Progenitor cell of endocrine pancreas (in vitro differentiated cells): Measurements from ENCODE around the gene COL20A1. TPM values are rescaled to one million over a fixed set of nuclear protein-coding genes. Genes with fewer than 3 reads are reported as not detected.
"Not testable (repeated sequence)": the region's sequence is repeated elsewhere in the genome, so short reads cannot be mapped to it uniquely, and the experiment has no call there.

Experiments used
- DNase-seq: peaks from one replicate; pipeline ENCODE4 v3.0.0; 2021; ENCODE audit warnings: low spot score; ENCODE audit not compliant: unreplicated experiment
- H3K27ac Mint-ChIP-seq: 2 replicates; pipeline ENCODE4 v1.8.0; 2021; ENCODE audit warnings: mild to moderate bottlenecking, moderate library complexity, mixed read lengths
- H3K27me3 Mint-ChIP-seq: 2 replicates; pipeline ENCODE4 v1.8.0; 2021; ENCODE audit warnings: mixed read lengths
- H3K36me3 Mint-ChIP-seq: 2 replicates; pipeline ENCODE4 v1.8.0; 2022; ENCODE audit warnings: mixed read lengths; ENCODE audit not compliant: insufficient read depth
- H3K4me1 Mint-ChIP-seq: 2 replicates; pipeline ENCODE4 v1.8.0; 2021; ENCODE audit warnings: low read depth, mixed read lengths
- H3K4me3 Mint-ChIP-seq: 2 replicates; pipeline ENCODE4 v1.8.0; 2021; ENCODE audit warnings: low read depth, mild to moderate bottlenecking, moderate library complexity, mixed read lengths
- H3K9me3 Mint-ChIP-seq: 2 replicates; pipeline ENCODE4 v1.8.0; 2021; ENCODE audit warnings: low read depth, mixed read lengths
- total RNA-seq: library from RNA; stranded (reverse); gene quantifications from 2 replicates; pipeline ENCODE4 v1.2.1, GENCODE V29; 2021
- TF ChIP-seq, protein P1 (sequence below): fragments of 200-600 bp; sonication (generic); IDR thresholded peaks from one replicate; pipeline ENCODE4 v1.5.0; 2021; ENCODE audit warnings: antibody characterized with exemption, mild to moderate bottlenecking; ENCODE audit not compliant: unreplicated experiment

Gene COL20A1
- total RNA-seq, 1 donor from 2014 or later, result 0.24 TPM

DNA sequence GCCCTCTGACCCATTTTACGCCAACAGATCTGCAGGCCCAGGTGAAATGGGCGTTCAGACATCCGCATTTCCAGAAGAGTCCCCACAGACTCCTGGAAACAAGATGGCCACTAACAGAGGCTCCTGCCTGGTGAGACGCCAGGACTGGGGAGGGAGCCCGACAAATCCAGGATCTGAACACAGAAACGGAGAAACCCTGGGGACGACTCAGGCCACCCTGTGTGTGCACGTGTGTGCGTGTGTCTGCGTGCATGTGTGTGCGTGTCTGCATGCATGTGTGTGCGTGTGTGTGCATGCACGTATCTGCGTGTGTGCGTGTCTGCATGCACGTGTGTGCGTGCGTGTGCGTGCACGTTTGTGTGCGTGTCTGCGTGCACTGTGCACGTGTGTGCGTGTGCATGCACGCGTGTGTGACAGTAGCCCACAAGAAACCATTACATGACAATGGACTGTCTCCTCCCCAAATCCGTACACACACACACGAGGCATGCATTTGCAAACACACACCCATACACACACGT, 43.3 kb downstream of the COL20A1 start:
- no peaks in the 10 kb centered on the region for H3K4me1 Mint-ChIP-seq
- H3K27me3 Mint-ChIP-seq, result peaks cover 42% of the 10 kb centered on the region
- TF ChIP-seq, protein P1, sequence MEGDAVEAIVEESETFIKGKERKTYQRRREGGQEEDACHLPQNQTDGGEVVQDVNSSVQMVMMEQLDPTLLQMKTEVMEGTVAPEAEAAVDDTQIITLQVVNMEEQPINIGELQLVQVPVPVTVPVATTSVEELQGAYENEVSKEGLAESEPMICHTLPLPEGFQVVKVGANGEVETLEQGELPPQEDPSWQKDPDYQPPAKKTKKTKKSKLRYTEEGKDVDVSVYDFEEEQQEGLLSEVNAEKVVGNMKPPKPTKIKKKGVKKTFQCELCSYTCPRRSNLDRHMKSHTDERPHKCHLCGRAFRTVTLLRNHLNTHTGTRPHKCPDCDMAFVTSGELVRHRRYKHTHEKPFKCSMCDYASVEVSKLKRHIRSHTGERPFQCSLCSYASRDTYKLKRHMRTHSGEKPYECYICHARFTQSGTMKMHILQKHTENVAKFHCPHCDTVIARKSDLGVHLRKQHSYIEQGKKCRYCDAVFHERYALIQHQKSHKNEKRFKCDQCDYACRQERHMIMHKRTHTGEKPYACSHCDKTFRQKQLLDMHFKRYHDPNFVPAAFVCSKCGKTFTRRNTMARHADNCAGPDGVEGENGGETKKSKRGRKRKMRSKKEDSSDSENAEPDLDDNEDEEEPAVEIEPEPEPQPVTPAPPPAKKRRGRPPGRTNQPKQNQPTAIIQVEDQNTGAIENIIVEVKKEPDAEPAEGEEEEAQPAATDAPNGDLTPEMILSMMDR, result no peak
- H3K4me3 Mint-ChIP-seq, result no peak overlapping the region
- H3K36me3 Mint-ChIP-seq, result no peaks in the 10 kb centered on the region
- H3K27ac Mint-ChIP-seq, result no peak overlapping the region
- H3K9me3 Mint-ChIP-seq, result peaks cover 7% of the 10 kb centered on the region
- no peak for DNase-seq

DNA sequence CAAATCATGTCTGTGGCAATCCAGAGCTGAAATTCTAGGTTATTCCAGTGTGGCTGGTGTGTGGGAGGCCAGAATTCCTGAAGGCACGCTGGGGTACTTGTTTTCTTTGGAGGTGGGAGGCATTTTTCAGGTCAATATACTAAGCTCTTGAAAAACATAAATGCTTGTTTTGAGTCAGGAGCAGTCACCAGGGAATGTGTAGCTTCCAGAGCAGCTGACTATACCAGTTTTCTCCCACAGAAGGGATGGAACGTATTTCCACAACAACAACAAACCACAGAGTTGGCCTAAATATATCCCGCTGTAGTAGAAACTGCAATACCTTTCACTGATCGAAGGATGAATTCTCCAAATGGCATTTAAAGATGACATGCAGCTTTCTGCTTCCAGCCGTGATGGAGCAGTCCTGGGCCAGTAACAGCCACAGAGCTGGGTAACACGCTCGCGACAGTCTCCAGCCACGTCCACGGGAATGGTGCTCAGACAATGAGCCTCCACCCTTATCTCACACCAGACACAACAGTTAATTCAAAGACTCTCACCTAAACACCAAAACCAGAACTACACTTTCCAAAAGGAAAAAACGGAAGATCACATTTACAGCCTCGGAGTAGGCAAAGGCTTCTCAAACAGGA, 44.9 kb downstream of the COL20A1 start:
- Mint-ChIP-seq H3K4me1 (no peaks in the 10 kb centered on the region), H3K4me3 (no peak overlapping the region), H3K9me3 (no peaks in the 10 kb centered on the region), H3K36me3 (no peaks in the 10 kb centered on the region), H3K27ac (no peak overlapping the region), H3K27me3 (peaks cover 44% of the 10 kb centered on the region)
- TF ChIP-seq, protein P1, result no peak
- no peak for DNase-seq

DNA sequence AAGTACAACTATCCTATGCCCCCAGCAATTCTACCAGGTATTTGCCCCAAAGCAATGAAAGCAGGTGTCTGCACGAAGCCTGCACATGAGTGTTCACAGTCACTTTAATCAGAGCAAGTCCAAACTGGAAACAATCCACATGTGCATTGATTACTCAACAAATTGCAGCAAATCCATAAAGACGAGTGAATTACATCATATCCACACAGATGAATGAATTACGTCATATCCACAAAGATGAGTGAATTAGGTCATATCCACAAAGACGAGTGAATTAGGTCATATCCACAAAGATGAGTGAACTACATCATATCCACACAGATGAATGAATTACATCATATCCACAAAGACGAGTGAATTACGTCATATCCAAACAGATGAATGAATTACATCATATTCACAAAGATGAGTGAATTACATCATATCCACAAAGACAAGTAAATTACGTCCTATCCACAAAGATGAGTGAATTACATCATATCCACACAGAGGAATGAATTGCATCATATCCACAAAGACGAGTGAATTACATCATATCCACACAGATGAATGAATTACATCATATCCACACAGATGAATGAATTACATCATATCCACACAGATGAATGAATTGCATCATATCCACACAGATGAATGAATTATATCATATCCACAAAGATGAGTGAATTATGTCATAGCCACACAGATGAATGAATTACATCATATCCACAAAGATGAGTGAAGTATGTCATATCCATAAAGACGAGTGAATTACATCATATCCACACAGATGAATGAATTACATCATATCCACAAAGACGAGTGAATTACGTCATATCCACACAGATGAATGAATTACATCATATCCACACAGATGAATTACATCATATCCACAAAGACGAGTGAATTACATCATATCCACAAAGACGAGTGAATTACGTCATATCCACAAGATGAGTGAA, 46.4 kb downstream of the COL20A1 start:
- not testable (repeated sequence) for H3K36me3 Mint-ChIP-seq, H3K27ac Mint-ChIP-seq, H3K4me1 Mint-ChIP-seq, H3K4me3 Mint-ChIP-seq, DNase-seq, H3K9me3 Mint-ChIP-seq
- H3K27me3 Mint-ChIP-seq, result peaks cover 41% of the 10 kb centered on the region

DNA sequence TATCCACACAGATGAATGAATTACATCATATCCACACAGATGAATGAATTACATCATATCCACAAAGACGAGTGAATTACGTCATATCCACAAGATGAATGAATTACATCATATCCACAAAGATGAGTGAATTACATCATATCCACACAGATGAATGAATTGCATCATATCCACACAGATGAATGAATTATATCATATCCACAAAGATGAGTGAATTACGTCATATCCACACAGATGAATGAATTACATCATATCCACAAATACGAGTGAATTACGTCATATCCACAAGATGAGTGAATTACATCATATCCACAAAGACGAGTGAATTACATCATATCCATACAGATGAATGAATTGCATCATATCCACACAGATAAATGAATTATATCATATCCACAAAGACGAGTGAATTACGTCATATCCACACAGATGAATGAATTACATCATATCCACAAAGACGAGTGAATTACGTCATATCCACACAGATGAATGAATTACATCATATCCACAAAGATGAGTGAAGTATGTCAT, 47.2 kb downstream of the COL20A1 start:
- not testable (repeated sequence) for H3K9me3 Mint-ChIP-seq

DNA sequence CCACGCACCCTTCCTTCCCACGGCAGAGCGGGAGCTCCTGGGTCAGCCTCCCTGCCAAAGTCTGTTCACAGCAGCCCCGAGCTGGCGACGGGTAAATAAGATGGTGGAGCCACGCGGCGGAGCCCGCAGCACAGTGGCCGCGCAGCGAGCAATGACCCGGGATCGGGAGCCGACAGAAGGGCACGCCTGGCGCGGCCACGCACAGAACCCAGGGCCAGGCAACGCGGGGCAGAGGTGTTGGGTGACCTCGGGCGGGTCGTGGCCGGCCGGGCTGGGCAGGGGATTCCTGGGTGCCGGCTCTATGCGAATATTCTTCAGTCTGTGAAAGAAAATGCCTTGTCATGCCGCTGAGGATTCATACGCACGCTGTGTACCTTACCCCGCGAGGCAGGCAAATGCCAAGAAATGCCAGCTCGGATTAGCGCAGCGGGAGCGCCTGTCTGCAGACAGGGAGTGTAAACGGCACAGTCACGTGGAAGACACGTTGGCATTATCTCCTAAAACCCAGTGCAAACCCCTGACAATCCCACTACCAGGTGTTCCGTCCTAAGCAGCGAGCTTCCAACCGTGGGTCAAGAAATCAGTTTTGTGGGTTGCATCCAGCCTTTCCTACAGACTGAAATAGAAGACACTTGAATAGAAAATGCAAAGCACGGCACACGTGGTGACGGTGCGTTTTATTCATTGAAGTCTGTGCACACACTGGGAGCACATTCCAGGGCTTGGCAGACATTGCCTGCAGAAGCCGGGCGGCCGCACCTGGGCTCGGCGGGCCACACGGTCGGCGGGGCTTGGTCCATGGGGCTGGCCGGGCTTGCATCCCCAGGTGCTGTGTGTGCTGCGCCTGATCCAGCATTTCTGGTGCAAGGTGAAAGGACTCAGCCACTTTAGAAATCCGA, 49.8 kb downstream of the COL20A1 start:
- H3K36me3 Mint-ChIP-seq, result no peaks in the 10 kb centered on the region
- peaks cover 26% of the 10 kb centered on the region for H3K27me3 Mint-ChIP-seq
- H3K4me3 Mint-ChIP-seq, result no peak overlapping the region
- DNase-seq, result no peak
- no peaks in the 10 kb centered on the region for H3K9me3 Mint-ChIP-seq
- TF ChIP-seq, protein P1, result no peak
- peaks cover 3% of the 10 kb centered on the region for H3K4me1 Mint-ChIP-seq
- no peak overlapping the region for H3K27ac Mint-ChIP-seq

More for the DNA sequence above, 47.2 kb downstream of the COL20A1 start:
- H3K27me3 Mint-ChIP-seq, result peaks cover 41% of the 10 kb centered on the region
- H3K4me1 Mint-ChIP-seq, H3K4me3 Mint-ChIP-seq, H3K27ac Mint-ChIP-seq, DNase-seq, H3K36me3 Mint-ChIP-seq: not testable (repeated sequence)
